SK-N-SH (cell line): ENCODE data around the gene SLC17A6.

ENCODE experiments used
- CTCF ChIP-seq: fragments of 200-600 bp; sonication (generic); IDR thresholded peaks from 2 replicates; pipeline ENCODE4 v1.6.1; 2017; ENCODE audit warnings: antibody characterized with exemption, mild to moderate bottlenecking, moderate library complexity
- EP300 ChIP-seq, 2 experiments: IDR thresholded peaks; 2 replicates each; pipeline versions ENCODE4 v1.4.0 to v1.6.1; 2012; ENCODE audit warnings: borderline replicate concordance in 1 of 2, low read depth in 1 of 2, low read length in 1 of 2
- EZH2phosphoT487 ChIP-seq: fragments of 200-600 bp; sonication (generic); IDR thresholded peaks from 2 replicates; pipeline ENCODE4 v1.6.1; 2017; ENCODE audit warnings: low read depth, mixed run types, mild to moderate bottlenecking, antibody characterized with exemption, moderate library complexity, borderline replicate concordance
- JUND ChIP-seq: IDR thresholded peaks from 2 replicates; pipeline ENCODE4 v1.4.0; 2012
- MAX ChIP-seq: IDR thresholded peaks from 2 replicates; pipeline ENCODE4 v1.4.0; 2012; ENCODE audit warnings: low read depth
- POLR2AphosphoS5 ChIP-seq: IDR thresholded peaks from 2 replicates; pipeline ENCODE4 v1.6.1; 2012; ENCODE audit warnings: low read depth, low read length
- RAD21 ChIP-seq: IDR thresholded peaks from 2 replicates; pipeline ENCODE4 v1.6.1; 2012; ENCODE audit warnings: mild to moderate bottlenecking, low read length
- RCOR1 ChIP-seq: fragments of 150-350 bp; IDR thresholded peaks from 2 replicates; pipeline ENCODE4 v1.6.1; 2017; ENCODE audit warnings: antibody characterized with exemption, low read length
- RFX5 ChIP-seq: IDR thresholded peaks from 2 replicates; pipeline ENCODE4 v1.6.1; 2012; ENCODE audit warnings: mild to moderate bottlenecking, improper control_type of control experiment, low read length
- SIN3A ChIP-seq: IDR thresholded peaks from 2 replicates; pipeline ENCODE4 v1.6.1; 2012; ENCODE audit warnings: low read depth, mild to moderate bottlenecking, low read length, moderate library complexity, borderline replicate concordance
- TCF12 ChIP-seq: IDR thresholded peaks from 2 replicates; pipeline ENCODE4 v1.4.0; 2012
- USF2 ChIP-seq: fragments of 150-350 bp; IDR thresholded peaks from 2 replicates; pipeline ENCODE4 v1.6.1; 2017; ENCODE audit warnings: antibody characterized with exemption, low read length, low read depth, borderline replicate concordance

- TF ChIP-seq POLR2AphosphoS5 (no peak), CTCF (no peak), USF2 (no peak), EZH2phosphoT487 (no peak), RAD21 (no peak), RCOR1 (no peak), MAX (no peak), SIN3A (no peak), TCF12 (no peak), JUND (no peak), EP300 (IDR thresholded peaks at IDR 0.05; ENCODE audit: borderline replicate concordance in 1 of 2, low read depth in 1 of 2, low read length in 1 of 2) (no peak), RFX5 (no peak)
Observed at GRCh38 chr11:22344081-22344480, 5.9 kb downstream of the SLC17A6 start.
